ENCODE results near the gene PLPP3.

DNA sequence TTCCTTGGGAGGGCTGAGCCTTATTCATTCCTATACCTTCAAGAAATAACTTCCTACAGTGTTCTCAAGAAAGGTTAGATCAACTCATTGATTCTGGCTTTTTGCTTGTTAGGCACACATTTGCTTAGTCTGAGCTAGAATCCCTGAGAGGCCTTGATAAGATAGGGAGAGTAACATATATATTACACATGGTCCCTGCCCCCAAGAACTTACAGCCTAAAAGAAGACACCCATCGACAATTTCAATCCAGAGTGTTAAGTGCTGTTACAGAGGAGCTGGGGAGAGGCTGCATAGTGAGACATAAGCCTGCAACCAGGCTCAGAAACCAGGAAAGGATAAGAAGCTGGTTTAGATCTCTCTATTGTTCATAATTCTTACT is 68.7 kb downstream of the PLPP3 start:
- TF ChIP-seq, protein P1, sequence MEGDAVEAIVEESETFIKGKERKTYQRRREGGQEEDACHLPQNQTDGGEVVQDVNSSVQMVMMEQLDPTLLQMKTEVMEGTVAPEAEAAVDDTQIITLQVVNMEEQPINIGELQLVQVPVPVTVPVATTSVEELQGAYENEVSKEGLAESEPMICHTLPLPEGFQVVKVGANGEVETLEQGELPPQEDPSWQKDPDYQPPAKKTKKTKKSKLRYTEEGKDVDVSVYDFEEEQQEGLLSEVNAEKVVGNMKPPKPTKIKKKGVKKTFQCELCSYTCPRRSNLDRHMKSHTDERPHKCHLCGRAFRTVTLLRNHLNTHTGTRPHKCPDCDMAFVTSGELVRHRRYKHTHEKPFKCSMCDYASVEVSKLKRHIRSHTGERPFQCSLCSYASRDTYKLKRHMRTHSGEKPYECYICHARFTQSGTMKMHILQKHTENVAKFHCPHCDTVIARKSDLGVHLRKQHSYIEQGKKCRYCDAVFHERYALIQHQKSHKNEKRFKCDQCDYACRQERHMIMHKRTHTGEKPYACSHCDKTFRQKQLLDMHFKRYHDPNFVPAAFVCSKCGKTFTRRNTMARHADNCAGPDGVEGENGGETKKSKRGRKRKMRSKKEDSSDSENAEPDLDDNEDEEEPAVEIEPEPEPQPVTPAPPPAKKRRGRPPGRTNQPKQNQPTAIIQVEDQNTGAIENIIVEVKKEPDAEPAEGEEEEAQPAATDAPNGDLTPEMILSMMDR (IDR thresholded peaks at IDR 0.05) = no peak
- no peak for TF ChIP-seq POLR2A (IDR thresholded peaks at IDR 0.05; ENCODE audit: low read depth)
- no peak for TF ChIP-seq POLR2AphosphoS5 (IDR thresholded peaks at IDR 0.05)
